Suprapubic skin (tissue), 4 donors: Measurements from ENCODE around the gene HEYL. TPM values are rescaled to one million over a fixed set of nuclear protein-coding genes. Genes with fewer than 3 reads are reported as not detected.
A peak's percentile ranks its signal among the peaks of the same experiment; 100 is the strongest.

Experiments
- DNase-seq, 2 donors: peaks; one replicate each; pipeline ENCODE4 v3.0.0-alpha.2; 2019; ENCODE audit warnings: low spot score in 2 of 2
- H3K27ac ChIP-seq: fragments of 200-600 bp; sonication (generic); one replicate; pipeline ENCODE4 v1.5.1; 2019
- H3K27me3 ChIP-seq: fragments of 200-600 bp; sonication (generic); one replicate; pipeline ENCODE4 v1.5.1; 2019
- H3K36me3 ChIP-seq: fragments of 200-600 bp; sonication (generic); one replicate; pipeline ENCODE4 v1.5.1; 2019
- H3K4me1 ChIP-seq: fragments of 200-600 bp; sonication (generic); one replicate; pipeline ENCODE4 v1.5.1; 2019
- H3K4me3 ChIP-seq: fragments of 200-600 bp; sonication (generic); one replicate; pipeline ENCODE4 v1.5.1; 2019; ENCODE audit warnings: mild to moderate bottlenecking
- H3K9me3 ChIP-seq: fragments of 200-600 bp; sonication (generic); one replicate; pipeline ENCODE4 v1.5.1; 2019
- CTCF ChIP-seq, 2 donors: fragments of 200-600 bp in 1 of 2; fragments of 450-650 bp in 1 of 2; sonication (generic) in 1 of 2; IDR thresholded peaks; one replicate each; pipeline ENCODE4 v1.5.1; 2016 to 2019; ENCODE audit warnings: antibody characterized with exemption in 2 of 2, mild to moderate bottlenecking in 1 of 2, moderate library complexity in 1 of 2
- EP300 ChIP-seq: sonication (generic); formaldehyde crosslinking; IDR thresholded peaks from one replicate; pipeline ENCODE4 v1.6.1; 2017; ENCODE audit warnings: antibody characterized with exemption
- POLR2A ChIP-seq, 2 donors: fragments of 450-650 bp; IDR thresholded peaks; one replicate each; pipeline ENCODE4 v1.6.1; 2017; ENCODE audit warnings: antibody characterized with exemption in 2 of 2, mild to moderate bottlenecking in 2 of 2, moderate library complexity in 2 of 2
- POLR2AphosphoS5 ChIP-seq, 3 donors: sonication (generic); formaldehyde crosslinking; IDR thresholded peaks; one replicate each; pipeline ENCODE4 v1.6.1; 2017; ENCODE audit warnings: antibody characterized with exemption in 3 of 3
- WGBS: methylation state at CpG from one replicate; pipeline ENCODE4 v1.1.5; 2018; 5-methylcytosine and 5-hydroxymethylcytosine counted together
- total RNA-seq, 4 donors: library from RNA; depleted of rRNA; stranded (reverse); fragments of >200 nt; gene quantifications; one replicate each; pipeline ENCODE4 v1.1.0, GENCODE V29; 2016

Gene HEYL
- total RNA-seq, 4 donors from 2014 or later, result 1.3 to 3.0 (median 1.8) TPM

GRCh38 chr1:39659110-39659509, 19.7 kb upstream of the HEYL start:
- 85% methylated on average over 12 of the region's 12 CpGs for WGBS
- Histone ChIP-seq H3K9me3 (no peaks in the 10 kb centered on the region), H3K36me3 (no peaks in the 10 kb centered on the region), H3K4me3 (no peak overlapping the region), H3K4me1 (no peaks in the 10 kb centered on the region), H3K27me3 (no peaks in the 10 kb centered on the region), H3K27ac (no peak overlapping the region)
- TF ChIP-seq POLR2A (IDR thresholded peaks at IDR 0.05) (no peak), EP300 (no peak), CTCF (IDR thresholded peaks at IDR 0.05) (no peak)
- no peak for DNase-seq

- H3K4me3 ChIP-seq, result no peak overlapping the region
- H3K27ac ChIP-seq, result no peak overlapping the region
- peaks cover 9% of the 10 kb centered on the region for H3K4me1 ChIP-seq
- 43% methylated on average over 6 of the region's 6 CpGs for WGBS
- H3K27me3 ChIP-seq, result no peaks in the 10 kb centered on the region
- H3K36me3 ChIP-seq, result no peaks in the 10 kb centered on the region
- TF ChIP-seq CTCF (IDR thresholded peaks at IDR 0.05) (peak; percentile 35 to 75), POLR2AphosphoS5 (IDR thresholded peaks at IDR 0.05) (no peak)
- no peak for DNase-seq
- H3K9me3 ChIP-seq, result no peaks in the 10 kb centered on the region
Measured at GRCh38 chr1:39657923-39658485, 18.6 kb upstream of the HEYL start.

GRCh38 chr1:39657402-39657801, 18.0 kb upstream of the HEYL start:
- no peak overlapping the region for H3K27ac ChIP-seq
- TF ChIP-seq EP300 (no peak), POLR2AphosphoS5 (IDR thresholded peaks at IDR 0.05) (no peak), POLR2A (IDR thresholded peaks at IDR 0.05) (no peak), CTCF (IDR thresholded peaks at IDR 0.05) (no peak)
- H3K9me3 ChIP-seq, result no peaks in the 10 kb centered on the region
- no peak for DNase-seq
- H3K4me3 ChIP-seq, result no peak overlapping the region
- H3K27me3 ChIP-seq, result no peaks in the 10 kb centered on the region
- peaks cover 9% of the 10 kb centered on the region for H3K4me1 ChIP-seq
- H3K36me3 ChIP-seq, result no peaks in the 10 kb centered on the region
- 93% methylated on average over 3 of the region's 3 CpGs for WGBS

- no peak for TF ChIP-seq EP300
- no peak for TF ChIP-seq POLR2AphosphoS5 (IDR thresholded peaks at IDR 0.05)
- no peak for TF ChIP-seq POLR2A (IDR thresholded peaks at IDR 0.05)
- no peak for TF ChIP-seq CTCF (IDR thresholded peaks at IDR 0.05)
- Histone ChIP-seq H3K36me3 (no peaks in the 10 kb centered on the region), H3K4me1 (peaks cover 9% of the 10 kb centered on the region), H3K9me3 (no peaks in the 10 kb centered on the region), H3K4me3 (no peak overlapping the region), H3K27me3 (no peaks in the 10 kb centered on the region), H3K27ac (no peak overlapping the region)
- DNase-seq, result no peak
- WGBS, result 85% methylated on average over 2 of the region's 2 CpGs
Measured at GRCh38 chr1:39656391-39656790, 16.9 kb upstream of the HEYL start.

GRCh38 chr1:39655578-39656268, 16.3 kb upstream of the HEYL start:
- TF ChIP-seq EP300, result no peak
- TF ChIP-seq POLR2AphosphoS5 (IDR thresholded peaks at IDR 0.05), result no peak
- TF ChIP-seq CTCF (IDR thresholded peaks at IDR 0.05), result no peak
- no peak for TF ChIP-seq POLR2A (IDR thresholded peaks at IDR 0.05)

More at GRCh38 chr1:39655578-39656268, 16.3 kb upstream of the HEYL start:
- Histone ChIP-seq H3K27me3 (no peaks in the 10 kb centered on the region), H3K4me3 (no peak overlapping the region), H3K27ac (no peak overlapping the region), H3K36me3 (no peaks in the 10 kb centered on the region), H3K4me1 (peaks cover 9% of the 10 kb centered on the region), H3K9me3 (no peaks in the 10 kb centered on the region)
- WGBS, result 86% methylated on average over 5 of the region's 5 CpGs
- no peak for DNase-seq
